Ammon's horn (tissue), 1 donor: ENCODE measurements around the gene RFFL.

Experiments
- DNase-seq: peaks from one replicate; pipeline ENCODE4 v3.0.0-alpha.2; 2016; ENCODE audit warnings: low spot score

RFFL gene

DNA sequence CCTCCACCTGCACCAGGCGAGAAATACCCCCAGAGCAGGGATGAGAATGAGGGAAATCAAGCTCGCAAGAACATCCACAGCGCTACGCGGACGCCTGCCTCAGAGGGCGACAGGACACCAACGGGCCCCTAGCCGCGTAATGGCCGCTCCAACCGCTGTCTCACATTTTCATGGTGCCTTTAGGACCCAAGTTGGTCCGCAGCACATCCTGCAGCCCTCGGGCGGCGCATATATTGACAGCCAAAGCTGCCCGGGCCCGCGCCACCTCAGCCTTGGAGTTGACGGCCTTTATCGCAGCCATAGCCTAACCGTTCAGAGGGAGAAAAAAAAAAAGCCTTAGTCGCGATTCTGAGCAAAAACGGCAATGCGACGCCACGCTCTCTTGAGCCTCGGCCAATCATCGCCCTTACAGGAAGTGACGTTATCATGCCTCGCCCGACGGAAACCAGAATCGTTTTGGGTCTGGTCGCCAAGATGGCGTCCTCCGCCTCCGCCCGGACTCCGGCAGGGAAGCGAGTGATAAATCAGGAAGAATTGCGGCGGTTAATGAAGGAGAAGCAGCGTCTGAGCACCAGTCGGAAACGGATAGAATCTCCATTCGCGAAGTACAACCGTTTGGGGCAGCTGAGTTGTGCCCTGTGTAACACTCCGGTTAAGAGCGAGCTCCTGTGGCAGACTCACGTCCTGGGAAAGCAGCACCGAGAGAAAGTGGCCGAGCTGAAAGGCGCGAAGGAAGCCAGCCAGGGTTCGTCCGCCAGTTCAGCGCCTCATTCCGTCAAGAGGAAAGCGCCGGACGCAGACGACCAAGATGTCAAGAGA lies 102.2 kb downstream of the RFFL start, which contains the start of the genes CCT6B and ZNF830:
Gene CCT6B, minus strand, starts transcription at position 368 of the 819 bp plus-strand sequence. Its CDS starts 67 bp downstream, at position 301.
Gene ZNF830, plus strand, starts transcription at position 448 of the 819 bp plus-strand sequence. Its CDS starts 27 bp downstream, at position 475.
- DNase-seq: peak; percentile 96

DNA sequence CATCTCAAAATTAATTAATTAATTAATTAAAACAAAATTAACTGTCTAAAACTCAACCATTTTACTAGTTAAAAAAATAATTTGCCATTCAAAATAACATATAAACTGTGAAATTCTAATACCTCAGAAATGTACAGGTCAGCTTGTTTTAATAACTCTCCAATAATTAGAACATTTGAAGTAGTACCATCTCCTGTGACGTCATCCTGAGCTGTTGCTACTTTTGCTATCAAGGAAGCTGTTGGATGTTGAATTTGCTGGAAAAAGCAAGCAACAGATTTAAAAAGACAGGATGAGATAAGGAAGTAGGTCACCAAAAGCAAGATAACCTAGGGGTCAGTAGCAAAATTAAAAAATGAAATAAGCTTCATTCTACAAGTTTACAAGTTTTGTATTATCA lies 105.1 kb downstream of the RFFL start:
- no peak for DNase-seq
